Activated T-helper 1 cell treated with Interleukin-2 at 50 U/mL for 16 hours (primary cell): ENCODE results near the gene SPNS3.

Source experiments
- DNase-seq: peaks from one replicate; pipeline ENCODE4 v3.0.0-alpha.2; 2020; ENCODE audit warnings: low read depth

Gene SPNS3

GRCh38 chr17:4426499-4427208, 7.1 kb upstream of the SPNS3 start:
- DNase-seq = no peak

- no peak for DNase-seq
Measured at GRCh38 chr17:4427505-4427904, 6.2 kb upstream of the SPNS3 start.

- no peak for DNase-seq
Measured at GRCh38 chr17:4436381-4436780, 2.6 kb downstream of the SPNS3 start.

- no peak for DNase-seq
Measured at GRCh38 chr17:4436846-4437245, 3.1 kb downstream of the SPNS3 start.

- no peak for DNase-seq
Measured at GRCh38 chr17:4438162-4438944, 4.6 kb downstream of the SPNS3 start.

- DNase-seq = no peak
Measured at GRCh38 chr17:4440021-4440420, 6.3 kb downstream of the SPNS3 start.

- no peak for DNase-seq
Measured at GRCh38 chr17:4440690-4441686, 7.2 kb downstream of the SPNS3 start.

GRCh38 chr17:4442582-4442981, 8.8 kb downstream of the SPNS3 start:
- no peak for DNase-seq

- no peak for DNase-seq
Measured at GRCh38 chr17:4443476-4443875, 9.7 kb downstream of the SPNS3 start.

GRCh38 chr17:4444782-4445473, 11.2 kb downstream of the SPNS3 start:
- no peak for DNase-seq

GRCh38 chr17:4445731-4446130, 12.0 kb downstream of the SPNS3 start:
- DNase-seq = no peak

- DNase-seq = no peak
Measured at GRCh38 chr17:4446326-4447071, 12.8 kb downstream of the SPNS3 start.

- DNase-seq = no peak
Measured at GRCh38 chr17:4448197-4448980, 14.6 kb downstream of the SPNS3 start.

GRCh38 chr17:4449736-4450135, 16.0 kb downstream of the SPNS3 start:
- no peak for DNase-seq

- DNase-seq = no peak
Measured at GRCh38 chr17:4450710-4451316, 17.1 kb downstream of the SPNS3 start.

- DNase-seq = no peak
Measured at GRCh38 chr17:4453812-4454591, 20.3 kb downstream of the SPNS3 start.

GRCh38 chr17:4460661-4461060, 26.9 kb downstream of the SPNS3 start:
- DNase-seq = no peak

- no peak for DNase-seq
Measured at GRCh38 chr17:4463818-4464476, 30.2 kb downstream of the SPNS3 start.
